ENCODE results near the gene MEGF11.

GRCh38 chr15:66077320-66077663, 176.3 kb downstream of the MEGF11 start:
- TF ChIP-seq POLR2AphosphoS5 (IDR thresholded peaks at IDR 0.05; ENCODE audit: borderline replicate concordance, low read depth, low read length), result no peak
- TF ChIP-seq FOXP2 (optimal IDR thresholded peaks at IDR 0.05; ENCODE audit: control extremely low read depth, extremely low read length, insufficient read depth), result no peak
- TF ChIP-seq EZH2 (IDR thresholded peaks at IDR 0.05), result no peak
